Thoracic aorta (tissue), 2 donors: Measurements from ENCODE around the gene XYLT1. TPM values are rescaled to one million over a fixed set of nuclear protein-coding genes. Genes with fewer than 3 reads are reported as not detected.

Experiments
- ATAC-seq: fragments of 150-250 bp; one replicate; pipeline ENCODE4 v1.8.0; 2017; ENCODE audit warnings: low read depth; ENCODE audit not compliant: insufficient number of reproducible peaks, low FRiP score
- DNase-seq: peaks from one replicate; pipeline ENCODE4 v3.0.0-alpha.2; 2020; ENCODE audit warnings: low spot score
- H3K27ac ChIP-seq, 2 donors: fragments of 200-600 bp; sonication (generic); 1 replicate in 1 of 2; 2 replicates in 1 of 2; pipeline ENCODE4 v1.5.1; 2016; ENCODE audit warnings: mild to moderate bottlenecking in 2 of 2, moderate library complexity in 2 of 2
- H3K27me3 ChIP-seq: fragments of 200-600 bp; sonication (generic); replicated peaks from 2 replicates; pipeline ENCODE4 v1.6.0; 2016; ENCODE audit warnings: mild to moderate bottlenecking; ENCODE audit not compliant: insufficient read depth
- H3K36me3 ChIP-seq: fragments of 200-600 bp; sonication (generic); one replicate; pipeline ENCODE4 v1.5.1; 2016
- H3K4me1 ChIP-seq, 2 donors: fragments of 200-600 bp; sonication (generic); 1 replicate in 1 of 2; 2 replicates in 1 of 2; pipeline versions ENCODE4 v1.5.1 to v1.6.0; 2016; ENCODE audit warnings: low read depth in 2 of 2, mild to moderate bottlenecking in 1 of 2; ENCODE audit not compliant: control insufficient read depth in 1 of 2
- H3K4me3 ChIP-seq: fragments of 200-600 bp; sonication (generic); 2 replicates; pipeline ENCODE4 v1.5.1; 2016; ENCODE audit warnings: mild to moderate bottlenecking
- H3K9me3 ChIP-seq: fragments of 200-600 bp; sonication (generic); 2 replicates; pipeline ENCODE4 v1.5.1; 2016
- total RNA-seq, 2 donors: library from RNA; depleted of rRNA; stranded (reverse); fragments of >200 nt; gene quantifications; one replicate each; pipeline versions ENCODE4 v1.1.0 to v1.2.3, GENCODE V29; 2016
- TF ChIP-seq, protein P1 (sequence below): fragments of 200-600 bp; sonication (generic); IDR thresholded peaks from one replicate; pipeline ENCODE4 v1.5.1; 2019; ENCODE audit warnings: antibody characterized with exemption

Gene XYLT1
- total RNA-seq, 2 donors from 2014 or later = 13.1 to 22.5 TPM

DNA sequence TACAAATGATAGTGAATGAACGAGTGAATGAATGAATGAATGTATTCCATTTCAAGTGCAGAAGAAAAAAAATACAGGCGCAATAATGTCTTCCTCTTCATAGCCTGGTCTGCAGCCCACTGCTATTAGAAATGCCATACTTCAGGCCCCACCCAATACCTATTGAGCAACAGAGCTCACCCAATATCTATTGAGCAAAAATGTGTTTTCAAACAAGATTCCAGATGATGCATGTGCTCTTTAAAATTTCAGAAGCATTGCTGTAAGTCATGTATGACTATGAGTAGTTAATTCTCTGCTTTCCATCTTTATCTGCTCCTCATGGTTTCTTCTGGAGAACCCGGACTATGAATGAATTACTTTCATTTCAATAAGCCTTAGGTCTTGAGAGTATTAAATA is 308.2 kb downstream of the XYLT1 start:
- Histone ChIP-seq H3K27ac (no peak overlapping the region), H3K4me1 (no peaks in the 10 kb centered on the region), H3K4me3 (no peak overlapping the region), H3K36me3 (peaks cover 2% of the 10 kb centered on the region), H3K9me3 (no peaks in the 10 kb centered on the region), H3K27me3 (no peaks in the 10 kb centered on the region)
- DNase-seq (no peak), ATAC-seq (no peak)
- TF ChIP-seq, protein P1, sequence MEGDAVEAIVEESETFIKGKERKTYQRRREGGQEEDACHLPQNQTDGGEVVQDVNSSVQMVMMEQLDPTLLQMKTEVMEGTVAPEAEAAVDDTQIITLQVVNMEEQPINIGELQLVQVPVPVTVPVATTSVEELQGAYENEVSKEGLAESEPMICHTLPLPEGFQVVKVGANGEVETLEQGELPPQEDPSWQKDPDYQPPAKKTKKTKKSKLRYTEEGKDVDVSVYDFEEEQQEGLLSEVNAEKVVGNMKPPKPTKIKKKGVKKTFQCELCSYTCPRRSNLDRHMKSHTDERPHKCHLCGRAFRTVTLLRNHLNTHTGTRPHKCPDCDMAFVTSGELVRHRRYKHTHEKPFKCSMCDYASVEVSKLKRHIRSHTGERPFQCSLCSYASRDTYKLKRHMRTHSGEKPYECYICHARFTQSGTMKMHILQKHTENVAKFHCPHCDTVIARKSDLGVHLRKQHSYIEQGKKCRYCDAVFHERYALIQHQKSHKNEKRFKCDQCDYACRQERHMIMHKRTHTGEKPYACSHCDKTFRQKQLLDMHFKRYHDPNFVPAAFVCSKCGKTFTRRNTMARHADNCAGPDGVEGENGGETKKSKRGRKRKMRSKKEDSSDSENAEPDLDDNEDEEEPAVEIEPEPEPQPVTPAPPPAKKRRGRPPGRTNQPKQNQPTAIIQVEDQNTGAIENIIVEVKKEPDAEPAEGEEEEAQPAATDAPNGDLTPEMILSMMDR = no peak

DNA sequence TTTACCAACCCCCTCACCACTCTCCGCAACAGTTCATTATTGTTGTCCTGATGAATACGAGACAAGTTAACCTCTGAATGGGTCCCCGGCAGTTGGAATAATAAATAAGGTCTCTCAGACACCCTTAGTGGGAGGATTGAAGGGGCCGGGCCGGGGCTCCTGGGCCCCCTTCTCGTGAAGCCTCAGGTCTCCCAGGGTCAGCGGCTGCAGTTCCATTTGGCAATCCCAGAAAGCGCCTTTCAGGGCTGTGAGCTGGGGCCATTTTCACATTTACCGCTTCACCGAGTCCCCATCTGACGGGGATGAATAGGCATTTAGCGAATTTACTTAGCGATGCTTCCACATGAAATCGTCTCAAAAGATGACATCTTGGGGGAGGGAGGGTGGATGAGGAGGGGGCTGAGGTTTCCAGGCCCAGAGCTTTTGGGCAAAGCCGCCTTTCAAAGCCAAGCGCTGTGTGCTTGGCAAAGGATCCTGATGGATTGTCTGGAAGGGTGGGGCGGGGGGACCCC is 309.8 kb downstream of the XYLT1 start:
- TF ChIP-seq, protein P1 = no peak
- H3K27ac ChIP-seq = no peak overlapping the region
- no peaks in the 10 kb centered on the region for H3K27me3 ChIP-seq
- no peak overlapping the region for H3K4me3 ChIP-seq
- no peaks in the 10 kb centered on the region for H3K9me3 ChIP-seq
- DNase-seq (no peak), ATAC-seq (no peak)
- H3K4me1 ChIP-seq = no peaks in the 10 kb centered on the region
- peaks cover 2% of the 10 kb centered on the region for H3K36me3 ChIP-seq

DNA sequence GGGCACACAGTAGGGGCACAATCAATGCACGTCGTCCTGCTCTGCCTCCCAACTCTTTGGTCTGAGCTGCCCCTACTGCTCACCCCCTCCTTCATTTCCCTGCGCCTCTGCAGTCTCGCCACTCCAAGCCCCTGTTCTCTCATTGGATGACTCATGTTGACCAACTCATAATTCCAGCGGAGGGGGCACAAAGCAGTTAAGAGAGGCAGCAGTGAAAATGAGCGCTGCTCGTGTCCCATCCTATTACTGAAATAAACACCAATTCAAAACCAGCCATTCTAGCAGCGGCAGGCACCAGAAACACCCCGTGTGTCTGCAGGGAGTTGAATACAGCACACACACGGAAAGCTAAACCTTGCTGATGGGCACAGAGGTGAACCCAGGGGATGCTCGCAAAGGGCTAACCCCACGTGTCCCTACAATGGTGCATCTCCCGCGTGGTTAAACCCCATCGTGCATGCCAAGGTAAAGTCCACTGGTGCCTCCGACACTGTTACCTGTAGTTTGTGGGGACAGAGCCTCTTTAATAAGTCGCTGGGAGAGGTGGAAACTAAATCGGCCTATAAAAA is 310.4 kb downstream of the XYLT1 start:
- H3K4me3 ChIP-seq = no peak overlapping the region
- no peaks in the 10 kb centered on the region for H3K4me1 ChIP-seq
- TF ChIP-seq, protein P1 = no peak
- no peaks in the 10 kb centered on the region for H3K9me3 ChIP-seq
- H3K36me3 ChIP-seq = peaks cover 2% of the 10 kb centered on the region
- DNase-seq = no peak
- H3K27me3 ChIP-seq = no peaks in the 10 kb centered on the region
- ATAC-seq = no peak
- no peak overlapping the region for H3K27ac ChIP-seq

DNA sequence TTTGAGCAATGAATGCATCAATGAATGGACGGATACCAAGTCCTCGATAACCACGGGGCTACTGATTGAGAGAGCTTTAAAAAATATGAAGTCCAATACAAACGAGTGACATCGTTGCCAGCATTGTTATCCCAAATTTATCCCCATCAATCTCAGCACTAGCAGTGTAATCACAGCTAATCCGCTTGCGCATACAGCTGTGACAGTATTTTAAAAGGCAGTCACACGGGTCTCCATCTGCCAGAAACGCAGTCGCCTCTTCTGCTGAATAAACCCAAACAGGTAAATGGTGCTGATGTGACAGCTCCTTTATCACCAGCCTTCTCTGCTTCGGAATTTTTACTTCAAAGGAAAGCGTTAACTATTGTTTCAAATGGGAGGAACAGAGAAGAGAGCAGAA is 311.1 kb downstream of the XYLT1 start:
- TF ChIP-seq, protein P1 = no peak
- no peaks in the 10 kb centered on the region for H3K27me3 ChIP-seq

DNA sequence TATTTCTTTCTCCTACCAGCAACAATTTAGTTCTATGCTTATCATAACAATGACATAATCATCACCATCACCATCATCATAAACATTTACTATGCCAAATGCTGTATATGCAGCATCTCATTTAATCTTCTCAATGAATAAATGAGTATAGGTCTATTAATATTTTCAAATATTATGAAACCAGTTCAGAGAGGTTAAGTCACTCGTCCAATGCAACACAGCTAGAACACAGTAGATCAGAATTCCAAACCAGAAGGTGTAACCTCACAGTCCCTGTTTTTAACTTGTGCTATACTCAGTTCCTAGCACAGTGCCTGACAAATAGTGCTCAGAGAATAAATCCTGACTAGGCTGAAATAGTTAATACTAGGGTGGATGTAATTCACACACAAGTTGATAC is 314.8 kb downstream of the XYLT1 start:
- no peak overlapping the region for H3K4me3 ChIP-seq
- no peak for DNase-seq
- no peaks in the 10 kb centered on the region for H3K27me3 ChIP-seq
- no peak overlapping the region for H3K27ac ChIP-seq
- ATAC-seq = no peak
- peaks cover 2% of the 10 kb centered on the region for H3K36me3 ChIP-seq
- H3K4me1 ChIP-seq = no peaks in the 10 kb centered on the region
- TF ChIP-seq, protein P1 = no peak
- H3K9me3 ChIP-seq = no peaks in the 10 kb centered on the region

More for the DNA sequence above, 311.1 kb downstream of the XYLT1 start:
- no peak overlapping the region for H3K4me3 ChIP-seq
- DNase-seq (no peak), ATAC-seq (no peak)
- no peaks in the 10 kb centered on the region for H3K9me3 ChIP-seq
- no peak overlapping the region for H3K27ac ChIP-seq
- peaks cover 2% of the 10 kb centered on the region for H3K36me3 ChIP-seq
- H3K4me1 ChIP-seq = no peaks in the 10 kb centered on the region
